ENCODE results near the gene BTBD18. TPM values are rescaled to one million over a fixed set of nuclear protein-coding genes. Genes with fewer than 3 reads are reported as not detected.

The BTBD18 gene
- polyA plus RNA-seq, 1 donor (not counting 4 experiments of a cell fraction or from before 2014, with no cell fraction given): not detected

GRCh38 chr11:57776031-57776521 lies 24.5 kb upstream of the BTBD18 start:
- DNase-seq (ENCODE audit: low read depth, low spot score) (no peak), FAIRE-seq (no peak)
- no peaks in the 10 kb centered on the region for H3K36me3 ChIP-seq (ENCODE audit: control insufficient read depth in 2 of 2, extremely low read depth in 1 of 2, insufficient read depth in 2 of 2, low read length in 2 of 2)
- peaks cover 93% of the 10 kb centered on the region for H3K79me2 ChIP-seq (ENCODE audit: control insufficient read depth, insufficient read depth, low read length)
- H3K4me3 ChIP-seq (ENCODE audit: control insufficient read depth in 2 of 3, extremely low read depth in 1 of 3, insufficient read depth in 2 of 3, low read depth in 1 of 3, low read length in 3 of 3): no peak overlapping the region
- no peak overlapping the region for H2AFZ ChIP-seq (ENCODE audit: control insufficient read depth, low read length)
- peaks cover 81% of the 10 kb centered on the region for H3K4me1 ChIP-seq (ENCODE audit: control insufficient read depth, extremely low read depth, insufficient read depth, low read length)
- no peaks in the 10 kb centered on the region for H3K27me3 ChIP-seq (ENCODE audit: control insufficient read depth, extremely low read depth, insufficient read depth, low read length)
- H3K4me2 ChIP-seq (ENCODE audit: control insufficient read depth, extremely low read depth, insufficient read depth, low read depth, low read length): peak overlapping the region; percentile 3
- H3K27ac ChIP-seq (ENCODE audit: control insufficient read depth, insufficient read depth, low read length): peak overlapping the region; percentile 42
- H3K9ac ChIP-seq (ENCODE audit: control insufficient read depth, extremely low read depth, insufficient read depth, low read length): no peak overlapping the region
- dilution Hi-C loops (cut with MboI; ENCODE audit: extremely low pct_ligation_motif_present, low sequenced_read_pairs): no loop called here
- no peaks in the 10 kb centered on the region for H3K9me3 ChIP-seq (ENCODE audit: control insufficient read depth, low read depth, low read length)
- H4K20me1 ChIP-seq (ENCODE audit: control insufficient read depth, extremely low read depth, insufficient read depth, low read length): peaks cover 33% of the 10 kb centered on the region
- H3K9me1 ChIP-seq (ENCODE audit: control insufficient read depth, extremely low read depth, insufficient read depth, low read length): peaks cover 15% of the 10 kb centered on the region
- TF ChIP-seq EZH2 (IDR thresholded peaks at IDR 0.05; ENCODE audit: low read length) (no peak), CTCF (optimal IDR thresholded peaks at IDR 0.05 in 1 of 3, IDR thresholded peaks at IDR 0.05 in 1 of 3, conservative IDR thresholded peaks at IDR 0.05 in 1 of 3; ENCODE audit: extremely low read depth in 1 of 3, insufficient read depth in 2 of 3, low read length in 3 of 3) (no peak)

- Histone ChIP-seq H3K9ac (ENCODE audit: control insufficient read depth, extremely low read depth, insufficient read depth, low read length) (no peak overlapping the region), H4K20me1 (ENCODE audit: control insufficient read depth, extremely low read depth, insufficient read depth, low read length) (peaks cover 33% of the 10 kb centered on the region)
Observed at GRCh38 chr11:57775491-57775890, 23.9 kb upstream of the BTBD18 start.

More at GRCh38 chr11:57775491-57775890, 23.9 kb upstream of the BTBD18 start:
- no peaks in the 10 kb centered on the region for H3K9me3 ChIP-seq (ENCODE audit: control insufficient read depth, low read depth, low read length)
- DNase-seq (ENCODE audit: low read depth, low spot score) (no peak), FAIRE-seq (no peak)
- peaks cover 13% of the 10 kb centered on the region for H3K9me1 ChIP-seq (ENCODE audit: control insufficient read depth, extremely low read depth, insufficient read depth, low read length)
- H3K27ac ChIP-seq (ENCODE audit: control insufficient read depth, insufficient read depth, low read length): peak overlapping the region; percentile 42
- H3K79me2 ChIP-seq (ENCODE audit: control insufficient read depth, insufficient read depth, low read length): peaks cover 93% of the 10 kb centered on the region
- no peaks in the 10 kb centered on the region for H3K27me3 ChIP-seq (ENCODE audit: control insufficient read depth, extremely low read depth, insufficient read depth, low read length)
- no peaks in the 10 kb centered on the region for H3K36me3 ChIP-seq (ENCODE audit: control insufficient read depth in 2 of 2, extremely low read depth in 1 of 2, insufficient read depth in 2 of 2, low read length in 2 of 2)
- dilution Hi-C loops (cut with MboI; ENCODE audit: extremely low pct_ligation_motif_present, low sequenced_read_pairs): no loop called here
- peaks cover 79% of the 10 kb centered on the region for H3K4me1 ChIP-seq (ENCODE audit: control insufficient read depth, extremely low read depth, insufficient read depth, low read length)
- no peak for TF ChIP-seq CTCF (optimal IDR thresholded peaks at IDR 0.05 in 1 of 3, IDR thresholded peaks at IDR 0.05 in 1 of 3, conservative IDR thresholded peaks at IDR 0.05 in 1 of 3; ENCODE audit: extremely low read depth in 1 of 3, insufficient read depth in 2 of 3, low read length in 3 of 3)
- H2AFZ ChIP-seq (ENCODE audit: control insufficient read depth, low read length): no peak overlapping the region
- H3K4me2 ChIP-seq (ENCODE audit: control insufficient read depth, extremely low read depth, insufficient read depth, low read depth, low read length): no peak overlapping the region
- no peak overlapping the region for H3K4me3 ChIP-seq (ENCODE audit: control insufficient read depth in 2 of 3, extremely low read depth in 1 of 3, insufficient read depth in 2 of 3, low read depth in 1 of 3, low read length in 3 of 3)

All from keratinocyte (primary cell).